H1 (cell line): Measurements from ENCODE around the gene TMEM44. TPM values are rescaled to one million over a fixed set of nuclear protein-coding genes. Genes with fewer than 3 reads are reported as not detected.
"Not testable (repeated sequence)": the region's sequence is repeated elsewhere in the genome, so short reads cannot be mapped to it uniquely, and the experiment has no call there.

Experiments
- CTCF ChIA-PET: fragments of 300-600 bp; sonication (Branson Sonifier 250); formaldehyde crosslinking; loops from one replicate; lab custom pipeline; 2021; ENCODE audit not compliant: partially characterized antibody; lab: Charles Lee
- POLR2A ChIA-PET: fragments of 300-600 bp; sonication (Branson Sonifier 250); formaldehyde crosslinking; loops from one replicate; lab custom pipeline; 2021; ENCODE audit warnings: inconsistent platforms; ENCODE audit not compliant: partially characterized antibody; lab: Charles Lee
- DNase-seq, 2 experiments: peaks; one replicate each; pipeline versions ENCODE4 v3.0.0 to v3.0.0-alpha.2; 2010 to 2022; ENCODE audit warnings: low spot score in 2 of 2, low read depth in 1 of 2, mixed read lengths in 1 of 2
- FAIRE-seq: peaks from 2 replicates; lab custom pipeline; 2011; peaks lifted over from hg19 to GRCh38; lab: Jason Lieb, UNC
- H2AFZ ChIP-seq: 2 replicates; pipeline ENCODE4 v1.8.1; 2012; ENCODE audit warnings: low read length, inconsistent platforms
- H2AK5ac ChIP-seq: 2 replicates; pipeline ENCODE4 v1.6.1; 2013; ENCODE audit warnings: low read depth, low read length
- H2BK120ac ChIP-seq: replicated peaks from 2 replicates; pipeline ENCODE3; 2013; ENCODE audit warnings: low read depth, low read length, inconsistent platforms
- H2BK12ac ChIP-seq: 2 replicates; pipeline ENCODE4 v1.6.1; 2013; ENCODE audit warnings: low read depth, low read length
- H2BK15ac ChIP-seq: 2 replicates; pipeline ENCODE4 v1.6.1; 2013; ENCODE audit warnings: low read length
- H2BK20ac ChIP-seq: 2 replicates; pipeline ENCODE4 v1.6.1; 2013; ENCODE audit warnings: low read length
- H2BK5ac ChIP-seq: 2 replicates; pipeline ENCODE4 v1.6.1; 2013; ENCODE audit warnings: low read depth, low read length
- H3K14ac ChIP-seq: 2 replicates; pipeline ENCODE4 v1.6.1; 2013; ENCODE audit warnings: inconsistent platforms; ENCODE audit not compliant: insufficient read length
- H3K18ac ChIP-seq: 2 replicates; pipeline ENCODE4 v1.6.1; 2013; ENCODE audit warnings: low read length; ENCODE audit errors: extremely low read depth
- H3K23ac ChIP-seq: 2 replicates; pipeline ENCODE4 v1.6.1; 2013; ENCODE audit warnings: inconsistent platforms; ENCODE audit not compliant: insufficient read length
- H3K23me2 ChIP-seq: 2 replicates; pipeline ENCODE4 v1.6.1; 2013; ENCODE audit warnings: low read depth, low read length
- H3K27ac ChIP-seq: 2 replicates; pipeline ENCODE4 v1.6.1; 2011; ENCODE audit warnings: low read depth, low read length, inconsistent platforms
- H3K27me3 ChIP-seq, 4 experiments: replicated peaks in 1 of 4; 1 replicate in 1 of 4; 2 replicates in 3 of 4; pipeline versions ENCODE4 v1.6.1 to v1.8.1; 2011 to 2013; ENCODE audit warnings: low read length in 3 of 4, mild to moderate bottlenecking in 3 of 4, inconsistent platforms in 2 of 4, mixed read lengths in 2 of 4, moderate library complexity in 1 of 4; ENCODE audit not compliant: control insufficient read depth in 3 of 4, insufficient read depth in 3 of 4; ENCODE audit errors: extremely low read depth in 1 of 4
- H3K36me3 ChIP-seq, 4 experiments: 2 replicates each; pipeline versions ENCODE4 v1.6.1 to v1.8.1; 2011 to 2013; ENCODE audit warnings: mild to moderate bottlenecking in 4 of 4, low read length in 3 of 4, moderate library complexity in 2 of 4, control low read depth in 1 of 4, inconsistent platforms in 1 of 4; ENCODE audit not compliant: insufficient read depth in 4 of 4, control insufficient read depth in 2 of 4
- H3K4ac ChIP-seq: replicated peaks from 2 replicates; pipeline ENCODE3; 2013; ENCODE audit warnings: low read length, low read depth, mixed read lengths, inconsistent platforms; ENCODE audit not compliant: insufficient read length
- H3K4me1 ChIP-seq, 4 experiments: replicated peaks in 1 of 4; 1 replicate in 1 of 4; 2 replicates in 3 of 4; pipeline versions ENCODE4 v1.6.1 to v1.8.1; 2011 to 2013; ENCODE audit warnings: low read length in 3 of 4, inconsistent platforms in 2 of 4, mixed read lengths in 1 of 4; ENCODE audit not compliant: insufficient read depth in 4 of 4, control insufficient read depth in 3 of 4
- H3K4me2 ChIP-seq, 2 experiments: 2 replicates each; pipeline versions ENCODE4 v1.6.1 to v1.8.1; 2011 to 2013; ENCODE audit warnings: low read depth in 2 of 2, low read length in 2 of 2, control low read depth in 1 of 2, inconsistent platforms in 1 of 2, mild to moderate bottlenecking in 1 of 2; ENCODE audit not compliant: insufficient read depth in 1 of 2
- H3K4me3 ChIP-seq, 4 experiments: fragments of 200-600, 300-600 bp in 1 of 4; sonication (generic), shearing (Covaris generic), sonication (Bioruptor Twin) in 1 of 4; 2 replicates each; pipeline versions ENCODE4 v1.5.1 to v1.8.1; 2011 to 2016; ENCODE audit warnings: low read length in 4 of 4, low read depth in 3 of 4, control low read depth in 2 of 4, inconsistent platforms in 2 of 4, mild to moderate bottlenecking in 2 of 4, mixed read lengths in 1 of 4, moderate library complexity in 1 of 4; ENCODE audit not compliant: insufficient read depth in 2 of 4; ENCODE audit errors: extremely low read depth in 1 of 4
- H3K56ac ChIP-seq: replicated peaks from 2 replicates; pipeline ENCODE3; 2013; ENCODE audit warnings: low read depth, mild to moderate bottlenecking, mixed read lengths, low read length, inconsistent platforms; ENCODE audit not compliant: insufficient read length
- H3K79me1 ChIP-seq: 2 replicates; pipeline ENCODE4 v1.6.1; 2013; ENCODE audit warnings: low read depth, low read length, control low read depth
- H3K79me2 ChIP-seq, 2 experiments: 2 replicates each; pipeline versions ENCODE4 v1.6.1 to v1.8.1; 2012 to 2013; ENCODE audit warnings: low read length in 2 of 2, mild to moderate bottlenecking in 2 of 2, inconsistent platforms in 1 of 2; ENCODE audit not compliant: insufficient read depth in 2 of 2, control insufficient read depth in 1 of 2
- H3K9ac ChIP-seq, 4 experiments: replicated peaks in 1 of 4; 1 replicate in 1 of 4; 2 replicates in 3 of 4; pipeline versions ENCODE4 v1.6.1 to v1.8.1; 2011 to 2013; ENCODE audit warnings: low read depth in 3 of 4, low read length in 3 of 4, control low read depth in 2 of 4, mild to moderate bottlenecking in 2 of 4, moderate library complexity in 2 of 4, inconsistent platforms in 1 of 4; ENCODE audit errors: extremely low read depth in 1 of 4
- H3K9me3 ChIP-seq, 2 experiments: 2 replicates each; pipeline versions ENCODE4 v1.6.1 to v1.8.1; 2012 to 2013; ENCODE audit warnings: mild to moderate bottlenecking in 2 of 2, moderate library complexity in 2 of 2, control low read depth in 1 of 2, inconsistent platforms in 1 of 2, low read depth in 1 of 2, low read length in 1 of 2, mixed read lengths in 1 of 2; ENCODE audit not compliant: insufficient read depth in 2 of 2
- H4K20me1 ChIP-seq, 2 experiments: replicated peaks in 1 of 2; 2 replicates each; pipeline versions ENCODE3 to v1.8.1; 2011 to 2013; ENCODE audit warnings: inconsistent platforms in 2 of 2, low read length in 2 of 2, mild to moderate bottlenecking in 1 of 2; ENCODE audit not compliant: insufficient read depth in 2 of 2, control insufficient read depth in 1 of 2
- H4K5ac ChIP-seq: 2 replicates; pipeline ENCODE4 v1.6.1; 2013; ENCODE audit warnings: low read length, low read depth, mixed read lengths, inconsistent platforms; ENCODE audit not compliant: insufficient read length
- H4K8ac ChIP-seq: 2 replicates; pipeline ENCODE4 v1.8.0; 2013; ENCODE audit warnings: mild to moderate bottlenecking, moderate library complexity, low read length, inconsistent platforms; ENCODE audit not compliant: insufficient read depth; ENCODE audit errors: extremely low read depth
- H4K91ac ChIP-seq: replicated peaks from 2 replicates; pipeline ENCODE3; 2013; ENCODE audit warnings: low read length, mixed read lengths, inconsistent platforms; ENCODE audit not compliant: insufficient read length
- WGBS, 2 experiments: shearing (Covaris generic) in 1 of 2; methylation state at CpG; one replicate each; pipeline versions ENCODE4 v1.1.6 to v1.1.7; 2013 to 2015; ENCODE audit warnings: low lambda C conversion rate in 2 of 2, mixed read lengths in 2 of 2, inconsistent platforms in 1 of 2, low coverage in 1 of 2, missing lambda C conversion rate in 1 of 2; ENCODE audit not compliant: insufficient replicate concordance in 2 of 2, insufficient coverage in 1 of 2, insufficient read length in 1 of 2; ENCODE audit errors: extremely low coverage in 1 of 2, missing lambda C conversion rate in 1 of 2; 5-methylcytosine and 5-hydroxymethylcytosine counted together
- polyA plus RNA-seq, 7 experiments: library from polyadenylated mRNA; depleted of rRNA in 3 of 7; stranded (reverse) in 5 of 7; unstranded in 2 of 7; fragments of >200 nt in 5 of 7; fragments of 200-250 nt in 2 of 7; gene quantifications; 1 replicate in 5 of 7; 2 replicates in 1 of 7; 4 replicates in 1 of 7; pipeline versions ENCODE4 v1.2.1 to v1.2.3, GENCODE V29; 2011 to 2013; ENCODE audit warnings: missing spikeins in 2 of 7, mixed read lengths in 2 of 7
- total RNA-seq: library from RNA; stranded (reverse); fragmentation: NEBNext Ultra II Directional; extraction: Animal tissue kit (Norgen Biotek cat#: 25700); gene quantifications from 2 replicates; pipeline ENCODE4 v1.2.1, GENCODE V29; 2021

TMEM44 gene
- total and polyA plus RNA-seq, 2 of the 8 experiments (the other 6 are each of a cell fraction or from before 2014, with no cell fraction given) = 14.0 to 16.7 TPM

GRCh38 chr3:194630681-194631080, 2.5 kb downstream of the TMEM44 start:
- H2AFZ ChIP-seq = not testable (repeated sequence)

More at GRCh38 chr3:194630681-194631080, 2.5 kb downstream of the TMEM44 start:
- WGBS, 2 experiments = 94% methylated on average over 19 of the region's 29 CpGs; no CpG with 5 or more reads in 1 of the 2 experiments
- H3K27ac ChIP-seq, H3K9ac ChIP-seq, H3K14ac ChIP-seq, H4K5ac ChIP-seq, H3K23ac ChIP-seq, H4K91ac ChIP-seq, H2BK120ac ChIP-seq, H3K4ac ChIP-seq, H3K4me1 ChIP-seq, H3K79me1 ChIP-seq, H4K20me1 ChIP-seq, H3K27me3 ChIP-seq, H3K4me2 ChIP-seq, H2BK12ac ChIP-seq, FAIRE-seq, H2BK15ac ChIP-seq, H2AK5ac ChIP-seq, H3K56ac ChIP-seq, H2BK5ac ChIP-seq, H3K4me3 ChIP-seq, DNase-seq, H4K8ac ChIP-seq, H3K79me2 ChIP-seq, POLR2A ChIA-PET, H3K18ac ChIP-seq, H2BK20ac ChIP-seq, H3K23me2 ChIP-seq: not testable (repeated sequence)
- peaks cover 0 to 28% (median 8%) of the 10 kb centered on the region in 4 experiments; a peak in 6 of 8 replicates for H3K36me3 ChIP-seq
- H3K9me3 ChIP-seq = peaks cover 12 to 21% of the 10 kb centered on the region in 2 experiments
- CTCF ChIA-PET = interaction anchor here (0.5 kb wide), 1 partner anchor 9 kb away, joined by 3 read pairs; no protein-coding TSS in a partner anchor
